Occipital lobe (tissue), 2 donors: ENCODE data around the gene FBXO2. TPM values are rescaled to one million over a fixed set of nuclear protein-coding genes. Genes with fewer than 3 reads are reported as not detected.

Experiments
- DNase-seq: peaks from one replicate; lab custom pipeline; 2025; lab: John Stamatoyannopoulos, UW
- total RNA-seq: library from RNA; depleted of rRNA; stranded (reverse); fragments of >200 nt; gene quantifications from one replicate; pipeline ENCODE4 v1.2.3, GENCODE V29; 2014

The FBXO2 gene
- total RNA-seq, 1 donor from 2014 or later: 2.7 TPM

GRCh38 chr1:11653101-11653860 lies 948 bp downstream of the FBXO2 start:
- no peak for DNase-seq

GRCh38 chr1:11652203-11652780 lies 1.9 kb downstream of the FBXO2 start:
- DNase-seq: no peak

- no peak for DNase-seq
Measured at GRCh38 chr1:11651017-11651416, 3.2 kb downstream of the FBXO2 start.

- DNase-seq: peak; percentile 58
Measured at GRCh38 chr1:11650331-11650991, 3.8 kb downstream of the FBXO2 start.

GRCh38 chr1:11649624-11650330 lies 4.5 kb downstream of the FBXO2 start:
- no peak for DNase-seq

- no peak for DNase-seq
Measured at GRCh38 chr1:11649237-11649623, 5.0 kb downstream of the FBXO2 start.

GRCh38 chr1:11648732-11649158 lies 5.5 kb downstream of the FBXO2 start:
- no peak for DNase-seq

- DNase-seq: peak; percentile 84
Measured at GRCh38 chr1:11648039-11648438, 6.2 kb downstream of the FBXO2 start.

- DNase-seq: no peak
Measured at GRCh38 chr1:11647333-11647732, 6.9 kb downstream of the FBXO2 start.

- DNase-seq: no peak
Measured at GRCh38 chr1:11646317-11646716, 7.9 kb downstream of the FBXO2 start.

- peak; percentile 57 for DNase-seq
Measured at GRCh38 chr1:11645670-11646265, 8.5 kb downstream of the FBXO2 start.

- DNase-seq: no peak
Measured at GRCh38 chr1:11645270-11645669, 9.0 kb downstream of the FBXO2 start.

- no peak for DNase-seq
Measured at GRCh38 chr1:11643782-11644181, 10.4 kb downstream of the FBXO2 start.

GRCh38 chr1:11642418-11643017 lies 11.7 kb downstream of the FBXO2 start:
- DNase-seq: peak; percentile 27

- DNase-seq: no peak
Measured at GRCh38 chr1:11641776-11642305, 12.4 kb downstream of the FBXO2 start.

GRCh38 chr1:11640944-11641343 lies 13.3 kb downstream of the FBXO2 start:
- DNase-seq: no peak

GRCh38 chr1:11640101-11640500 lies 14.1 kb downstream of the FBXO2 start:
- no peak for DNase-seq

GRCh38 chr1:11639372-11639771 lies 14.9 kb downstream of the FBXO2 start:
- no peak for DNase-seq

GRCh38 chr1:11638121-11638520 lies 16.1 kb downstream of the FBXO2 start:
- no peak for DNase-seq

- no peak for DNase-seq
Measured at GRCh38 chr1:11634365-11635192, 19.6 kb downstream of the FBXO2 start.
